GM12878 (cell line): ENCODE results near the gene LEUTX. TPM values are rescaled to one million over a fixed set of nuclear protein-coding genes. Genes with fewer than 3 reads are reported as not detected.

Experiments
- ATAC-seq: fragments of 200-7000 bp; cut with Tn5 transposase; 3 replicates; pipeline ENCODE4 v1.9.1; 2020; ENCODE audit warnings: mild to moderate bottlenecking, moderate library complexity
- BruUV-seq: library from RNA; stranded (reverse); fragments of 400-500 nt; replicated peaks from 2 replicates; lab custom pipeline; 2021; lab: Mats Ljungman, UMichigan
- CTCF ChIA-PET: fragments of 300-600 bp; sonication (Branson Sonifier 250); formaldehyde crosslinking; extraction: SDS; loops from one replicate; lab custom pipeline; 2021; ENCODE audit warnings: inconsistent platforms; lab: Yijun Ruan, JAX
- POLR2A ChIA-PET: fragments of 350-600 bp; formaldehyde crosslinking; extraction: SDS; loops from one replicate; lab custom pipeline; 2021; ENCODE audit warnings: inconsistent platforms; lab: Charles Lee
- RAD21 ChIA-PET: fragments of 300-600 bp; sonication (Branson Sonifier 250); formaldehyde crosslinking; loops from one replicate; lab custom pipeline; 2023; ENCODE audit warnings: antibody characterized with exemption; ENCODE audit not compliant: unreplicated experiment; lab: Charles Lee
- SMC1A ChIA-PET: fragments of 300-600 bp; sonication (Branson Sonifier 250); formaldehyde crosslinking; loops from one replicate; lab custom pipeline; 2023; ENCODE audit not compliant: unreplicated experiment, uncharacterized antibody; lab: Charles Lee
- DNase-seq: peaks from one replicate; pipeline ENCODE4 v3.0.0-alpha.2; 2011; ENCODE audit warnings: low read depth, low spot score
- FAIRE-seq: peaks from 3 replicates; lab custom pipeline; 2011; peaks lifted over from hg19 to GRCh38; lab: Jason Lieb, UNC
- H2AFZ ChIP-seq: 2 replicates; pipeline ENCODE4 v1.6.0; 2011; ENCODE audit warnings: low read depth, low read length, control low read depth; ENCODE audit not compliant: control insufficient read depth
- H3K27ac ChIP-seq: 2 replicates; pipeline ENCODE4 v1.5.1; 2011; ENCODE audit warnings: control low read depth; ENCODE audit not compliant: control insufficient read depth, insufficient read depth
- H3K27me3 ChIP-seq, 2 experiments: replicated peaks in 1 of 2; 2 replicates each; pipeline versions ENCODE4 v1.6.0 to v1.6.1; 2011; ENCODE audit warnings: low read length in 1 of 2; ENCODE audit not compliant: control insufficient read depth in 2 of 2, insufficient read depth in 2 of 2
- H3K36me3 ChIP-seq, 2 experiments: 2 replicates each; pipeline ENCODE4 v1.5.1; 2011; ENCODE audit warnings: low read length in 1 of 2; ENCODE audit not compliant: control insufficient read depth in 2 of 2, insufficient read depth in 2 of 2
- H3K4me1 ChIP-seq: 2 replicates; pipeline ENCODE4 v1.6.1; 2011; ENCODE audit warnings: mild to moderate bottlenecking, low read length, moderate library complexity, mixed read lengths; ENCODE audit not compliant: control insufficient read depth, insufficient read depth
- H3K4me2 ChIP-seq: 2 replicates; pipeline ENCODE4 v1.6.0; 2011; ENCODE audit warnings: control low read depth; ENCODE audit not compliant: control insufficient read depth, insufficient read depth
- H3K4me3 ChIP-seq: fragments of 200-600 bp; sonication (generic); 2 replicates; pipeline ENCODE4 v1.5.1; 2016
- H3K79me2 ChIP-seq: 2 replicates; pipeline ENCODE4 v1.6.0; 2011; ENCODE audit warnings: low read length; ENCODE audit not compliant: control insufficient read depth, insufficient read depth
- H3K9ac ChIP-seq: 2 replicates; pipeline ENCODE4 v1.8.0; 2011; ENCODE audit warnings: low read length, control low read depth, mixed read lengths; ENCODE audit not compliant: control insufficient read depth, insufficient read depth
- H3K9me3 ChIP-seq: replicated peaks from 3 replicates; pipeline ENCODE4 v1.5.1; 2011; ENCODE audit warnings: mild to moderate bottlenecking, low read length; ENCODE audit not compliant: control insufficient read depth, insufficient read depth
- H4K20me1 ChIP-seq: 2 replicates; pipeline ENCODE4 v1.6.0; 2011; ENCODE audit not compliant: control insufficient read depth, insufficient read depth
- ASH2L ChIP-seq: fragments of 300-600, 200-600 bp; sonication (generic); IDR thresholded peaks from 2 replicates; pipeline ENCODE4 v1.6.1; 2017; ENCODE audit warnings: low read depth, mild to moderate bottlenecking, borderline replicate concordance
- ATF7 ChIP-seq: fragments of 450-650 bp; IDR thresholded peaks from 2 replicates; pipeline ENCODE4 v1.6.1; 2016; ENCODE audit warnings: low read depth, mild to moderate bottlenecking
- BACH1 ChIP-seq: fragments of 450-650 bp; IDR thresholded peaks from 2 replicates; pipeline ENCODE4 v1.6.1; 2017; ENCODE audit warnings: mild to moderate bottlenecking, borderline replicate concordance
- CHD1 ChIP-seq: IDR thresholded peaks from 2 replicates; pipeline ENCODE4 v1.6.1; 2012; ENCODE audit warnings: low read depth, low read length, improper control_type of control experiment
- EED ChIP-seq: sonication (generic); IDR thresholded peaks from 2 replicates; pipeline ENCODE4 v1.6.1; 2016; ENCODE audit warnings: antibody characterized with exemption, low read depth
- HDGF ChIP-seq: fragments of 450-650 bp; IDR thresholded peaks from 2 replicates; pipeline ENCODE4 v1.6.1; 2016; ENCODE audit warnings: antibody characterized with exemption
- JUND ChIP-seq: IDR thresholded peaks from 2 replicates; pipeline ENCODE4 v1.6.1; 2012; ENCODE audit warnings: low read depth, mild to moderate bottlenecking, low read length, improper control_type of control experiment, moderate library complexity
- LARP7 ChIP-seq: fragments of 450-650 bp; IDR thresholded peaks from 2 replicates; pipeline ENCODE4 v1.6.1; 2017; ENCODE audit warnings: mild to moderate bottlenecking
- MYC ChIP-seq: IDR thresholded peaks from 2 replicates; pipeline ENCODE4 v1.6.1; 2011; ENCODE audit warnings: mild to moderate bottlenecking, low read length, moderate library complexity, inconsistent platforms; ENCODE audit not compliant: insufficient read depth, insufficient replicate concordance, insufficient read length, severe bottlenecking
- NFIC ChIP-seq: IDR thresholded peaks from 2 replicates; pipeline ENCODE4 v1.6.1; 2012; ENCODE audit warnings: low read depth, mild to moderate bottlenecking, inconsistent platforms, low read length, moderate library complexity
- NR2C1 ChIP-seq: fragments of 450-650 bp; IDR thresholded peaks from 2 replicates; pipeline ENCODE4 v1.6.1; 2017; ENCODE audit warnings: antibody characterized with exemption, mild to moderate bottlenecking, moderate library complexity
- POLR2AphosphoS2 ChIP-seq: IDR thresholded peaks from 2 replicates; pipeline ENCODE4 v1.6.1; 2011; ENCODE audit warnings: low read depth, mild to moderate bottlenecking, low read length, improper control_type of control experiment, moderate library complexity
- SMARCA5 ChIP-seq: fragments of 450-650 bp; IDR thresholded peaks from 2 replicates; pipeline ENCODE4 v1.6.1; 2017; ENCODE audit warnings: mild to moderate bottlenecking
- TAF1 ChIP-seq: IDR thresholded peaks from 2 replicates; pipeline ENCODE4 v1.6.1; 2011; ENCODE audit warnings: mild to moderate bottlenecking, low read depth, low read length, borderline replicate concordance
- WGBS: methylation state at CpG from one replicate; pipeline ENCODE4 v1.1.6; 2016; ENCODE audit warnings: low lambda C conversion rate; ENCODE audit not compliant: insufficient replicate concordance, insufficient coverage; ENCODE audit errors: missing lambda C conversion rate; 5-methylcytosine and 5-hydroxymethylcytosine counted together
- in situ Hi-C: fragments of 300-500 bp; cut with MboI; formaldehyde crosslinking; loops from 9 replicates; pipeline ENCODE4 v1.14.3; 2018; ENCODE audit warnings: mixed read lengths
- intact Hi-C: fragments of 100-400 bp; cut with micrococcal nuclease; formaldehyde crosslinking; loops from one replicate; pipeline ENCODE4 v1.14.2; 2022; ENCODE audit not compliant: unreplicated experiment
- polyA plus RNA-seq, 11 experiments: library from polyadenylated mRNA; depleted of rRNA in 4 of 11; unstranded in 6 of 11; stranded (reverse) in 5 of 11; fragments of >200 nt; fragmentation: Nextera tagmentation in 4 of 11; fragmentation: Illumina TruSeq in 1 of 11; extraction: Ambion mirVana in 4 of 11; extraction: Trizol in 1 of 11; gene quantifications; 1 replicate in 1 of 11; 2 replicates in 10 of 11; pipeline versions ENCODE4 v1.2.1 to v1.2.3, GENCODE V29; 2011 to 2016; ENCODE audit warnings: inconsistent platforms in 2 of 11, missing spikeins in 2 of 11, low read depth in 1 of 11
- total RNA-seq, 4 experiments: library from RNA; depleted of rRNA in 3 of 4; stranded (reverse); fragments of >200 nt in 3 of 4; fragmentation: Illumina TruSeq in 1 of 4; extraction: Trizol in 1 of 4; gene quantifications; 2 replicates each; pipeline versions ENCODE4 v1.2.1 to v1.2.3, GENCODE V29; 2013 to 2021
- TF ChIP-seq, protein P1 (sequence below): fragments of 450-650 bp; IDR thresholded peaks from 2 replicates; pipeline ENCODE4 v1.6.1; 2017; ENCODE audit warnings: low read depth, mild to moderate bottlenecking, moderate library complexity
- TF ChIP-seq, protein P2 (sequence below): fragments of 450-650 bp; IDR thresholded peaks from 2 replicates; pipeline ENCODE4 v1.6.1; 2017; ENCODE audit warnings: borderline replicate concordance
- TF ChIP-seq, protein P3 (sequence below): IDR thresholded peaks from 2 replicates; pipeline ENCODE4 v1.6.1; 2012; ENCODE audit warnings: low read length, inconsistent platforms
- TF ChIP-seq, protein P4 (sequence below): fragments of 450-650 bp; IDR thresholded peaks from 2 replicates; pipeline ENCODE4 v1.6.1; 2017; ENCODE audit warnings: mild to moderate bottlenecking

Gene LEUTX
- total and polyA plus RNA-seq, 10 of the 15 experiments (the other 5 are each of a cell fraction or from before 2014, with no cell fraction given), result 0.29 to 0.46 (median 0.40) TPM; not detected in 4

DNA sequence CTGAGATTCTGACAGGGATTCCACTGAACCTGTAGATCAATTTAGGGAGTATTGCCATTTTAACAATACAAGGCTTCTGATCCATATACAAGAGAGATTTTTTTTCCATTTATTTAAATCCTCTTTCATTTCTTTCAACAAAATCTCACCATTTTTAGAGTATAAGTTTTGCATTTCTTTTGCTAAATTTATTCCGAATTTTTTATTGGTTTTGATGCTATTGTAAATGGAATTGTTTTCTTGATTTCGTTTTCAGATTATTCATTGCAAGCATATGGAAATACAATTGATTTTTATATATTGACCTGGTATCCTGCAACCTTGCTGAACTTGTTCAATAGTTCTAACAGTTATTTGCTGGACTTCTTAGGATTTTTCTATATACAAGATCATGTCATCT, 18.4 kb downstream of the LEUTX start (continued):
- TF ChIP-seq POLR2AphosphoS2 (no peak), ATF7 (no peak), HDGF (no peak)

DNA sequence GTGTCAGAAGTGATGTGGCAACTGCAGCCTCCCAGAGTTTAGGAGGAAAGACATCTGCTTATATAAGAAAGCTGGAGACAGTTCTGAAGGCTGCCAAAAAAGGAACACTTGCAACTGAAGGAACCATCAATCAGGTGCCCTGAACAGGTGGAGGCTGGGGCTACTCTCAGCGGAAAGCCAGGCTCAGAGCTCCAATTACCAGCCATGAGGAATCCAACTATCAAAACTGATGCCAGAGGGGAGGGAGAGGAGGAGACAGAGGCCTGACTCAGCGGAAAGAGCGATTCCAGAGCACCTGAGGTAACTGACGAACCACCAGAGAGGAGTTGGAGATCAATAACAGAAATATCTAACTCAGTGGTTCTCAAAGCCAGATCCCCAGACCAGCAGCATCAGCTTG, 24.3 kb downstream of the LEUTX start:
- Histone ChIP-seq H3K4me1 (no peaks in the 10 kb centered on the region), H3K27me3 (no peaks in the 10 kb centered on the region), H3K4me2 (no peak overlapping the region), H2AFZ (no peak overlapping the region), H3K9ac (no peak overlapping the region), H3K27ac (no peak overlapping the region), H3K9me3 (no peaks in the 10 kb centered on the region), H4K20me1 (no peaks in the 10 kb centered on the region), H3K79me2 (no peaks in the 10 kb centered on the region), H3K4me3 (no peak overlapping the region), H3K36me3 (no peaks in the 10 kb centered on the region)
- no TSS peak for BruUV-seq
- POLR2A ChIA-PET, result interaction anchor here (1.3 kb wide), 2 partner anchors 12 to 31 kb away, joined by 4 to 6 read pairs; partner anchors contain the start of gene DYRK1B
- ATAC-seq (no peak), DNase-seq (no peak), FAIRE-seq (no peak)
- in situ Hi-C loops (no loop called here), intact Hi-C loops (no loop called here)
- RAD21 ChIA-PET, result interaction anchor here (0.7 to 2.1 kb wide), 4 partner anchors 10 to 40 kb away, joined by 3 to 11 read pairs (median 4); partner anchors contain the start of gene DYRK1B
- WGBS, result 24% methylated on average over 4 of the region's 4 CpGs
- SMC1A ChIA-PET, result interaction anchor here (0.7 to 2.5 kb wide), 6 partner anchors 11 to 120 kb away, joined by 3 to 13 read pairs (median 3); no protein-coding TSS in a partner anchor
- CTCF ChIA-PET, result interaction anchor here (0.6 to 7.3 kb wide), 7 partner anchors 9 to 146 kb away, joined by 3 to 52 read pairs (median 3); partner anchors contain the start of gene FBL
- TF ChIP-seq, protein P1, sequence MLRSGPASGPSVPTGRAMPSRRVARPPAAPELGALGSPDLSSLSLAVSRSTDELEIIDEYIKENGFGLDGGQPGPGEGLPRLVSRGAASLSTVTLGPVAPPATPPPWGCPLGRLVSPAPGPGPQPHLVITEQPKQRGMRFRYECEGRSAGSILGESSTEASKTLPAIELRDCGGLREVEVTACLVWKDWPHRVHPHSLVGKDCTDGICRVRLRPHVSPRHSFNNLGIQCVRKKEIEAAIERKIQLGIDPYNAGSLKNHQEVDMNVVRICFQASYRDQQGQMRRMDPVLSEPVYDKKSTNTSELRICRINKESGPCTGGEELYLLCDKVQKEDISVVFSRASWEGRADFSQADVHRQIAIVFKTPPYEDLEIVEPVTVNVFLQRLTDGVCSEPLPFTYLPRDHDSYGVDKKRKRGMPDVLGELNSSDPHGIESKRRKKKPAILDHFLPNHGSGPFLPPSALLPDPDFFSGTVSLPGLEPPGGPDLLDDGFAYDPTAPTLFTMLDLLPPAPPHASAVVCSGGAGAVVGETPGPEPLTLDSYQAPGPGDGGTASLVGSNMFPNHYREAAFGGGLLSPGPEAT, result no peak
- TF ChIP-seq ATF7, result no peak
- no peak for TF ChIP-seq SMARCA5
- TF ChIP-seq NR2C1, result no peak
- TF ChIP-seq MYC, result no peak
- TF ChIP-seq JUND, result no peak
- no peak for TF ChIP-seq TAF1
- no peak for TF ChIP-seq ASH2L
- TF ChIP-seq, protein P2, sequence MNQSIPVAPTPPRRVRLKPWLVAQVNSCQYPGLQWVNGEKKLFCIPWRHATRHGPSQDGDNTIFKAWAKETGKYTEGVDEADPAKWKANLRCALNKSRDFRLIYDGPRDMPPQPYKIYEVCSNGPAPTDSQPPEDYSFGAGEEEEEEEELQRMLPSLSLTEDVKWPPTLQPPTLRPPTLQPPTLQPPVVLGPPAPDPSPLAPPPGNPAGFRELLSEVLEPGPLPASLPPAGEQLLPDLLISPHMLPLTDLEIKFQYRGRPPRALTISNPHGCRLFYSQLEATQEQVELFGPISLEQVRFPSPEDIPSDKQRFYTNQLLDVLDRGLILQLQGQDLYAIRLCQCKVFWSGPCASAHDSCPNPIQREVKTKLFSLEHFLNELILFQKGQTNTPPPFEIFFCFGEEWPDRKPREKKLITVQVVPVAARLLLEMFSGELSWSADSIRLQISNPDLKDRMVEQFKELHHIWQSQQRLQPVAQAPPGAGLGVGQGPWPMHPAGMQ, result no peak
- TF ChIP-seq CHD1, result no peak
- no peak for TF ChIP-seq EED
- TF ChIP-seq, protein P3, sequence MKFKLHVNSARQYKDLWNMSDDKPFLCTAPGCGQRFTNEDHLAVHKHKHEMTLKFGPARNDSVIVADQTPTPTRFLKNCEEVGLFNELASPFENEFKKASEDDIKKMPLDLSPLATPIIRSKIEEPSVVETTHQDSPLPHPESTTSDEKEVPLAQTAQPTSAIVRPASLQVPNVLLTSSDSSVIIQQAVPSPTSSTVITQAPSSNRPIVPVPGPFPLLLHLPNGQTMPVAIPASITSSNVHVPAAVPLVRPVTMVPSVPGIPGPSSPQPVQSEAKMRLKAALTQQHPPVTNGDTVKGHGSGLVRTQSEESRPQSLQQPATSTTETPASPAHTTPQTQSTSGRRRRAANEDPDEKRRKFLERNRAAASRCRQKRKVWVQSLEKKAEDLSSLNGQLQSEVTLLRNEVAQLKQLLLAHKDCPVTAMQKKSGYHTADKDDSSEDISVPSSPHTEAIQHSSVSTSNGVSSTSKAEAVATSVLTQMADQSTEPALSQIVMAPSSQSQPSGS, result no peak
- TF ChIP-seq, protein P4, sequence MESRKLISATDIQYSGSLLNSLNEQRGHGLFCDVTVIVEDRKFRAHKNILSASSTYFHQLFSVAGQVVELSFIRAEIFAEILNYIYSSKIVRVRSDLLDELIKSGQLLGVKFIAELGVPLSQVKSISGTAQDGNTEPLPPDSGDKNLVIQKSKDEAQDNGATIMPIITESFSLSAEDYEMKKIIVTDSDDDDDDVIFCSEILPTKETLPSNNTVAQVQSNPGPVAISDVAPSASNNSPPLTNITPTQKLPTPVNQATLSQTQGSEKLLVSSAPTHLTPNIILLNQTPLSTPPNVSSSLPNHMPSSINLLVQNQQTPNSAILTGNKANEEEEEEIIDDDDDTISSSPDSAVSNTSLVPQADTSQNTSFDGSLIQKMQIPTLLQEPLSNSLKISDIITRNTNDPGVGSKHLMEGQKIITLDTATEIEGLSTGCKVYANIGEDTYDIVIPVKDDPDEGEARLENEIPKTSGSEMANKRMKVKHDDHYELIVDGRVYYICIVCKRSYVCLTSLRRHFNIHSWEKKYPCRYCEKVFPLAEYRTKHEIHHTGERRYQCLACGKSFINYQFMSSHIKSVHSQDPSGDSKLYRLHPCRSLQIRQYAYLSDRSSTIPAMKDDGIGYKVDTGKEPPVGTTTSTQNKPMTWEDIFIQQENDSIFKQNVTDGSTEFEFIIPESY, result no peak
- no peak for TF ChIP-seq BACH1
- TF ChIP-seq NFIC, result no peak
- TF ChIP-seq LARP7, result no peak
